Fibroblast of the aortic adventitia (primary cell): ENCODE results near the gene PCDHGA1. TPM values are rescaled to one million over a fixed set of nuclear protein-coding genes. Genes with fewer than 3 reads are reported as not detected.
"Not testable (repeated sequence)": the region's sequence is repeated elsewhere in the genome, so short reads cannot be mapped to it uniquely, and the experiment has no call there.

ENCODE experiments used
- DNase-seq: peaks from one replicate; pipeline ENCODE4 v3.0.0-alpha.2; 2010; ENCODE audit warnings: low read depth
- H3K4me3 ChIP-seq: 2 replicates; pipeline ENCODE4 v1.5.1; 2011; ENCODE audit warnings: low read depth, mild to moderate bottlenecking, control low read depth, low read length, moderate library complexity
- total RNA-seq: library from RNA; depleted of rRNA; stranded (reverse); fragments of >200 nt; gene quantifications from 2 replicates; pipeline ENCODE4 v1.2.3, GENCODE V29; 2012; ENCODE audit warnings: low replicate concordance
- TF ChIP-seq, protein P1 (sequence below): IDR thresholded peaks from 2 replicates; pipeline ENCODE4 v1.5.1; 2011; ENCODE audit warnings: mild to moderate bottlenecking, low read length, control low read depth, inconsistent platforms; ENCODE audit not compliant: insufficient read depth

The PCDHGA1 gene
- total RNA-seq, 1 donor = 1.4 TPM

DNA sequence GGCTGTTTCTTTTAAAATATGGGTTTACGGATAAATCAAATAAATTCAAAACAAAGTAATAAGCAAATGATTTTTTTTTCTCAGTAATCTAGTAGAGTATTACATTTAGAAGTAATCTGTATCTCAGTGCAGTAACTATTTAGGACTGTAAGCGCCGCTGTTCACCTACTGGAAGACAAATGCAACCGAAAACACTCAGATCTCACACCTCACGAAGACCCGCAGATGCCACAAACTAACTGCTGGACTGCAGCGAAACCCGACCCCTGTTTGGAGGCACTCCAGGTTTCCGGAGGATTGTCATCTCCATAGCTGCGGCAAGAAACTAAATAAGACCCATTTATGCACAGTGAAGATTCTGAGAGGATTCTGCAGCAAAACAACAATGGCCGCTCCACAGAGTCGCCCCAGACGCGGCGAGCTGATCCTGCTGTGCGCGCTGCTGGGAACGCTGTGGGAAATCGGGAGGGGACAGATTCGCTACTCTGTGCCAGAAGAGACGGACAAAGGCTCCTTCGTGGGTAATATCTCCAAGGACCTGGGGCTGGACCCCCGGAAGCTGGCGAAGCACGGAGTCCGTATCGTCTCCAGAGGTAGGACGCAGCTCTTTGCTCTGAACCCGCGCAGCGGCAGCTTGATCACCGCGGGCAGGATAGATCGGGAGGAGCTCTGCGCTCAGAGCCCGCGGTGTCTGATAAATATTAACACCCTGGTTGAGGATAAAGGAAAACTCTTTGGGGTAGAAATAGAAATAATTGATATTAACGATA, 62.3 kb downstream of the PCDHGA1 start, which contains the start of gene PCDHGA8:
TSS of gene PCDHGA8 (plus strand) at position 205 of the 770 bp plus-strand sequence. CDS start at position 386, 181 bp downstream.
- DNase-seq = peak; percentile 30
- TF ChIP-seq, protein P1, sequence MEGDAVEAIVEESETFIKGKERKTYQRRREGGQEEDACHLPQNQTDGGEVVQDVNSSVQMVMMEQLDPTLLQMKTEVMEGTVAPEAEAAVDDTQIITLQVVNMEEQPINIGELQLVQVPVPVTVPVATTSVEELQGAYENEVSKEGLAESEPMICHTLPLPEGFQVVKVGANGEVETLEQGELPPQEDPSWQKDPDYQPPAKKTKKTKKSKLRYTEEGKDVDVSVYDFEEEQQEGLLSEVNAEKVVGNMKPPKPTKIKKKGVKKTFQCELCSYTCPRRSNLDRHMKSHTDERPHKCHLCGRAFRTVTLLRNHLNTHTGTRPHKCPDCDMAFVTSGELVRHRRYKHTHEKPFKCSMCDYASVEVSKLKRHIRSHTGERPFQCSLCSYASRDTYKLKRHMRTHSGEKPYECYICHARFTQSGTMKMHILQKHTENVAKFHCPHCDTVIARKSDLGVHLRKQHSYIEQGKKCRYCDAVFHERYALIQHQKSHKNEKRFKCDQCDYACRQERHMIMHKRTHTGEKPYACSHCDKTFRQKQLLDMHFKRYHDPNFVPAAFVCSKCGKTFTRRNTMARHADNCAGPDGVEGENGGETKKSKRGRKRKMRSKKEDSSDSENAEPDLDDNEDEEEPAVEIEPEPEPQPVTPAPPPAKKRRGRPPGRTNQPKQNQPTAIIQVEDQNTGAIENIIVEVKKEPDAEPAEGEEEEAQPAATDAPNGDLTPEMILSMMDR = peak; percentile 27
- peak within 1 kb of the TSS; percentile 1 for H3K4me3 ChIP-seq

DNA sequence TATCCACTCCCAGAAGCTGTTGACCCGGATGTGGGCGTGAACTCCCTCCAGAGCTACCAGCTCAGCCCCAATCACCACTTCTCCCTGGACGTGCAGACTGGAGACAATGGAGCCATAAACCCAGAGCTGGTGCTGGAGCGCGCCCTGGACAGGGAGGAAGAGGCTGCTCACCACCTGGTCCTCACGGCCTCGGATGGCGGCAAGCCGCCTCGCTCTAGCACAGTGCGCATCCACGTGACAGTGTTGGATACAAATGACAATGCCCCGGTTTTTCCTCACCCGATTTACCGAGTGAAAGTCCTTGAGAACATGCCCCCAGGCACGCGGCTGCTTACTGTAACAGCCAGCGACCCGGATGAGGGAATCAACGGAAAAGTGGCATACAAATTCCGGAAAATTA, 63.0 kb downstream of the PCDHGA1 start:
- H3K4me3 ChIP-seq = no peak overlapping the region
- TF ChIP-seq, protein P1 = no peak
- no peak for DNase-seq

DNA sequence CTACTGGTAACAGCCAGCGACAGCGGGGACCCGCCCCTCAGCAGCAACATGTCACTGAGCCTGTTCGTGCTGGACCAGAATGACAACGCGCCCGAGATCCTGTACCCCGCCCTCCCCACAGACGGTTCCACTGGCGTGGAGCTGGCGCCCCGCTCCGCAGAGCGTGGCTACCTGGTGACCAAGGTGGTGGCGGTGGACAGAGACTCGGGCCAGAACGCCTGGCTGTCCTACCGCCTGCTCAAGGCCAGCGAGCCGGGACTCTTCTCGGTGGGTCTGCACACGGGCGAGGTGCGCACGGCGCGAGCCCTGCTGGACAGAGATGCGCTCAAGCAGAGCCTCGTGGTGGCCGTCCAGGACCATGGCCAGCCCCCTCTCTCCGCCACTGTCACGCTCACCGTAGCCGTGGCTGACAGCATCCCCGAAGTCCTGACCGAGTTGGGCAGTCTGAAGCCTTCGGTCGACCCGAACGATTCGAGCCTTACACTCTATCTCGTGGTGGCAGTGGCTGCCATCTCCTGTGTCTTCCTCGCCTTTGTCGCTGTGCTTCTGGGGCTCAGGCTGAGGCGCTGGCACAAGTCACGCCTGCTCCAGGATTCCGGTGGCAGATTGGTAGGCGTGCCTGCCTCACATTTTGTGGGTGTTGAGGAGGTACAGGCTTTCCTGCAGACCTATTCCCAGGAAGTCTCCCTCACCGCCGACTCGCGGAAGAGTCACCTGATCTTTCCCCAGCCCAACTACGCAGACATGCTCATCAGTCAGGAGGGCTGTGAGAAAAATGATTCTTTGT, 64.3 kb downstream of the PCDHGA1 start:
- H3K4me3 ChIP-seq, DNase-seq: not testable (repeated sequence)

DNA sequence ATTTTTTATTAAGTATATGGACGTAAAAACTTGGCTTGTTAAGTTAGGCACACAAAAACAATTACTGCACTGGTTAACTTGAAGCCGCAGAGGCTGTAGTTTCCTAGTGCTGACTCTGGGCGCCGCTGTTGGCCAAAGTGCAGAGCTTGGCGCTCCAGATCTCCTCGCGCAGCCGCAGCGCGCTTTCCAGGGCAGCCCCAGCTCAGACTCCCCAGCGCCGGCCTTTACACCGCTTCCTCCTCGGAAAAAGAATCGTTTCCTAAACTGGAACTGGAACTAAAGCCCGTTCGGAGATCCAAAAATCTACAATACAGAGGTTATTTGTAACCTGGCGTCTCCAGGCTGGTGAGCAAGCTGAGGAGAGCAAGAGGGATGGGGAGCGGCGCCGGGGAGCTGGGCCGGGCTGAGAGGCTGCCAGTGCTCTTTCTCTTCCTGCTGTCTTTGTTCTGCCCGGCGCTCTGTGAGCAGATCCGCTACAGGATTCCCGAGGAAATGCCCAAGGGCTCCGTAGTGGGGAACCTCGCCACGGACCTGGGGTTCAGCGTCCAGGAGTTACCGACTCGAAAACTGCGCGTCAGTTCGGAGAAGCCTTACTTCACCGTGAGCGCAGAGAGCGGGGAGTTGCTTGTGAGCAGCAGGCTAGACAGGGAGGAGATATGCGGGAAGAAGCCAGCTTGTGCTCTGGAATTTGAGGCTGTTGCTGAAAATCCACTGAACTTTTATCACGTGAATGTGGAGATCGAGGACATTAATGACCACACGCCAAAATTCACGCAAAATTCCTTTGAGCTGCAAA, 67.6 kb downstream of the PCDHGA1 start, which contains the start of gene PCDHGB5:
TSS of gene PCDHGB5 (plus strand) at position 192 of the 796 bp plus-strand sequence. CDS start at position 373, 181 bp downstream.
- TF ChIP-seq, protein P1 = peak; percentile 67
- peak within 1 kb of the TSS; percentile 62 for H3K4me3 ChIP-seq
- peak; percentile 71 for DNase-seq

DNA sequence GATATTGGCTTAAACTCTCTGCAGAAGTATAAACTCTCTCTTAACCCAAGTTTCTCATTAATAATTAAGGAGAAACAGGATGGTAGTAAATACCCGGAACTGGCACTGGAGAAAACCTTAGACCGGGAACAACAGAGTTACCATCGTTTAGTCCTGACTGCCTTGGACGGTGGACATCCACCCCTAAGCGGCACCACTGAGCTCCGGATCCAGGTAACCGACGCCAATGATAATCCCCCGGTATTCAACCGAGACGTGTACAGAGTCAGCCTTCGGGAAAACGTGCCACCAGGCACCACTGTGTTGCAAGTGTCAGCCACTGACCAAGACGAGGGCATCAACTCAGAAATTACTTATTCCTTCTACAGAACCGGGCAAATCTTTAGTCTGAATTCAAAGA, 68.3 kb downstream of the PCDHGA1 start:
- H3K4me3 ChIP-seq = peak overlapping the region; percentile 27
- TF ChIP-seq, protein P1 = no peak
- DNase-seq = no peak

DNA sequence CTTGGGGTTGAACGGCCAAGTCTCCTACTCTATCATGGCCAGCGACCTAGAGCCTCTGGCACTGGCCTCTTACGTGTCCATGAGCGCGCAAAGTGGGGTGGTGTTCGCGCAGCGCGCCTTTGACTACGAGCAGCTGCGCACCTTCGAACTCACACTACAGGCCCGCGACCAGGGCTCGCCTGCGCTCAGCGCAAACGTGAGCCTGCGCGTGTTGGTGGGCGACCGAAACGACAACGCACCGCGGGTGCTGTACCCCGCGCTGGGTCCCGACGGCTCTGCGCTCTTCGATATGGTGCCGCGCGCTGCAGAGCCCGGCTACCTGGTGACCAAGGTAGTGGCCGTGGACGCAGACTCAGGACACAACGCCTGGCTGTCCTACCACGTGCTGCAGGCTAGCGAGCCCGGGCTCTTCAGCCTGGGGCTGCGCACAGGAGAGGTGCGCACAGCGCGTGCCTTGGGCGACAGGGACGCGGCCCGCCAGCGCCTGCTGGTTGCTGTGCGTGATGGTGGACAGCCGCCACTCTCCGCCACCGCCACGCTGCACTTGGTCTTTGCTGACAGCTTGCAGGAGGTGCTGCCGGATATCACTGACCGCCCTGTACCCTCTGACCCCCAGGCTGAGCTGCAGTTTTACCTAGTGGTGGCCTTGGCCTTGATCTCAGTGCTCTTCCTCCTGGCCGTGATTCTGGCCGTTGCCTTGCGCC, 69.4 kb downstream of the PCDHGA1 start:
- no peak for DNase-seq
- no peak overlapping the region for H3K4me3 ChIP-seq
- TF ChIP-seq, protein P1 = no peak
